ENCODE results near the gene CDK10.

Gene CDK10

DNA sequence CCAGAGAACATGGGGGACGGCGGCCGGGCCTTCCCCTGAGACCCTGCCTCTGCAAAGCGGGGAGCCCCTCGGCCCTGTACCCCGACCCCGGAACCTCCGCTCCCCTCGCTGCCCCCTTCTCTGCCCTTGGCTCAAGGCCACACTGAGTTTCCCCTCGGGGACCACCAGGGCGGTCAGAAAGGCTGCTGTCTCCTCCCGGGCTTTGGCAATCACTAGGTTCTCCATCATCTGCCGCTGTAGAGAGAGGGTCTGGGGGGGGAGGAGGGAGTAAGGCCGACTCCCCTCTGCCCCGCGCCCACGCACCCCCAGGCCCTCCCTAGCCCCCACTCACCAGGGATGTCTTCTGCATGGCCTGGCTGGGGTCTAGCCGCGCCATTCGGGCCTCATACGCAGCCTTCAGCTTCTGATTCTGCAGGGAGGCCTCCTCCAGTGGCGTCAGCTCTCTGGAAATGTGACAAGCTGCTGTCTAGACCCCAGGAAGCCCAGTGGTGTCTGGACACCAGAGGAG lies 25.8 kb downstream of the CDK10 start:
- no peak for DNase-seq (ENCODE audit: low spot score)

DNA sequence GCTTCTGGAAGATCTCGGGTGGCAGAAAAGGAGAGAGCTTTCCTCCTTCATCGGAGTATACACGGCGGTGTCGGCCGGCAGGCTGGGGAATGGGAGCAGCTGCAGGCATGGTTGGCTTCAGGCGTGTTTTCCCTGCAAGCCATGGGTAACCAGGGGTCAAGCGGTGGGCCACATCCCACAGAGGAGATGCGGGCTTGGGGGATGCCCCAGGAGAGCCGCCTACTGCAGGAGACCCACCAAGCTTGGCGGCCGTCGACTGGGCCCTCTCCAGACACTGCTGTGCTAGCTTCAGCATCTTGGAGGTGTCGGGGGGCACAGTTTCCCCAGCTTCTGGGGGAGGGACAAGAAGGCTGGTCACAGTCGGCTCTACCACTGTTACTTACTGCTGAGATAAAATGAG lies 30.0 kb downstream of the CDK10 start:
- no peak for DNase-seq (ENCODE audit: low spot score)

DNA sequence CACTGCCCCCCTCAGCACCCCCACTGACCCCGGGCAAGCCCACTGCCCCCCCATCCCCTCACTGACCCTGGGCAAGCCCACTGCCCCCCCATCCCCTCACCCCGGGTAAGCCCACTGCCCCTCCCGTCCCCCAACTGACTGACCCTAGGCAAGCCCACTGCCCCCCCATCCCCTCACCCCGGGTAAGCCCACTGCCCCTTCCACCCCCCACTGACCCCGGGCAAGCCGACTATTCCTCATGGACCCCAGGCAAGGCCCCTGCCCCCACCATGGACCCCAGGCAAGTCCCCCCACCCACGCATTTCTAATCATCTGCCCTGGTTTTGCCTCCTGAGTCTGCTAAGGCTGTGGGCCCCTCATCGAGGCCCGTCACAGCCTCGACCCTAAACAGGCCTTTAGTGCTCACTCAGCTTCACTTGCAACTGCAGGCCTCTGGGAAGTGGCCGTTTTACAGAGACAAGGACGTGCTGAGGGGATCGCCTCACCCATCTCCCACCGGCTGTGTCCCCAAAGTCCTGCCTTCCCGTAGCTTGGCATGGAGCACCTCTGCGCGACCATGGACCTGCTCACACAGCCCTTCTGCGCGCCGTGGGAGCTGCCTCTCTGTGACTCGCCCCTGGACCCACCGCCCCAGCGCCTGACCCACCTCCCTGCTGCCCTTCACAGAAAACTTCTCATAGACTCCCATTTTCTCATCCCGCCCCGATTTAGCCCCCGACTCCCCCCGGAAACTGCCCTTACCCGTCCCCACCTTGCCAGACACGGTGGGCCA lies 30.6 kb downstream of the CDK10 start:
- DNase-seq (ENCODE audit: low spot score), result no peak

DNA sequence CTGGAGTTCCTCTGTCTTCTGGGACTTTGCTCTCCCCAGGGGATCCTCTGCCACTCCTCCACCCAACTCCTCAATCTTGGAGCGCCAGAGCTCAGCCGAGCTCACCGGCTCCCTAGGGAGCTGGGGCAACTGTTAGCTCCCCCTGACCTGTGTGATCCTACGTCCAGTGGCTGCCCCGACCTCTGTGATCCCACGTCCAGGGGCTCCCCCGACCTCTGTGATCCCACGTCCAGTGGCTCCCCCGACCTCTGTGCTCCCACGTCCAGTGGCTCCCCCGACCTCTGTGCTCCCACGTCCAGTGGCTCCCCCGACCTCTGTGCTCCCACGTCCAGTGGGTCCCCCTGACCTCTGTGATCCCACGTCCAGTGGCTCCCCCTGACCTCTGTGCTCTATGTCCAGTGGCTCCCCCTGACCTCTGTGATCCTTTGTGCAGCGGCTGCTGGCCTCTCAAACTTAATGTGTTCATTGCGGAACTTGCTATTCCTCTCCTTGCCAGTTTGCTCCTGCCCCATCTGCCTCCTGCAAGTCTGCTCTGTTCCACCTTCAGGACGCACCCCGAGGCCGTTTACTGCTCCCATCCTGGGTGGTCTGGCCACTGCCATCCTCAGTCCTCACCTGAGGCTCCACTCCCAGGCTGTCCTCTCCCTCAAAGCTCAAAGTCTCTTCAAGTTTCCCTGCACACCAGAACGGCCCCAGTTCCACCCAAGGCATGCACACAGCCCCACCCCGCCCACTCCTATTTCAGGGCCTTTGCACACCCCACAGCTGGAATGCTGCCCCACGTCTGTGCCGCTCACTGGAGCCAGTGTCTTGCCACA lies 31.4 kb downstream of the CDK10 start:
- no peak for DNase-seq (ENCODE audit: low spot score)

DNA sequence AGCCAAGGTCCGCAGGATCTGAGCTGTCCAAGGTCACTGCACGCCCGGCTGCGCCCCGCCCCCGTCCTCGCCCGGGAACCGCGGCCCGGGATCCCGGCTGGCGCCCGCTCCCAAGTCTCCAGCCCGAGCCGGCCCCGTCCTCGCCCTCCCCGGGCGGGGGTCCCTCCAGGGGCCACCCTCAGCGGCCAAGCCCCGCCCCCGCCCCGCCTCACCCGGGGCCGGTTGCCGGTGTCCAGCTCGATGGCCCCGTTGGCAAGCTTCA lies 34.0 kb downstream of the CDK10 start:
- DNase-seq (ENCODE audit: low spot score), result no peak

DNA sequence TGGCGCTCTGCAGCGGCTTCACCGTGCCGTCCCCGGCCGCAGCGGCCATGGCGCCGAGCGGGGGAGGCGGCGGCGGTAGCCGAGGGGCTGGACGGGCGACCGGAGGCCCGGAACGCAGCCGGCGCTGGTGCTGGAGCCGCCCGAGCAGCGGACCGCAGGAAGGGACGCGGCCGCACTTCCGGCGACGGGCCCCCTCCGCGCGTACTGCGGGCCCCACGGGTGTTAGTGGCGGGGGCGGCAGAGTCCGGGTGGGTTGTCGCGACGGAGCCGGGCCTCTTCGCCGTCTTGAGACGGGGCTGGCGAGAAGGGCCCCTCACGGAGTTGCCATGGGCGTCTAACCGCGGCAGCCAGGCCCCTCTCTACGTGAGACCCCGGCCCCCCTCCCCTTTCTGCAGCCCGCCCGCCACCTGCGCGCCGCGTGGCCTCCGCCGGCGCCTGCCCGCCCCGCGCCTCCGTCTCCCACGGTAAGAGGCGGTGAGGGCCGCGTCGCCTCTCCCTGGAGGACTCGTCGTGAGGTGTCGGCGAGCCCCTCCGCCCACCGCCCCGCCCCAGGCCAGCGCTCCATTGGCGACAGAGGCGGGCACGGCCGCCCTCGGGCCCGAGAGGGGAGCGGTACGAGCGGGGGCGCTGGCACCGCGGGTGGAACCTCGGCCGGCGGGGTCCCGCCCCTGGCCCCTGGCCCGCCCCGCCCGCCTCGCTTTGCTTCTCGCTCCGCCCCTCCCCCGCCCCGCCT lies 34.5 kb downstream of the CDK10 start, which contains the start of the genes VPS9D1 and ZNF276:
TSS of gene VPS9D1 (minus strand) at position 86 of the 733 bp plus-strand sequence. CDS start at position 49, 37 bp downstream.
TSS of gene ZNF276 (plus strand) at position 725 of the 733 bp plus-strand sequence. CDS start 104 bp downstream, outside the sequence.
- DNase-seq (ENCODE audit: low spot score), result peak; percentile 83

DNA sequence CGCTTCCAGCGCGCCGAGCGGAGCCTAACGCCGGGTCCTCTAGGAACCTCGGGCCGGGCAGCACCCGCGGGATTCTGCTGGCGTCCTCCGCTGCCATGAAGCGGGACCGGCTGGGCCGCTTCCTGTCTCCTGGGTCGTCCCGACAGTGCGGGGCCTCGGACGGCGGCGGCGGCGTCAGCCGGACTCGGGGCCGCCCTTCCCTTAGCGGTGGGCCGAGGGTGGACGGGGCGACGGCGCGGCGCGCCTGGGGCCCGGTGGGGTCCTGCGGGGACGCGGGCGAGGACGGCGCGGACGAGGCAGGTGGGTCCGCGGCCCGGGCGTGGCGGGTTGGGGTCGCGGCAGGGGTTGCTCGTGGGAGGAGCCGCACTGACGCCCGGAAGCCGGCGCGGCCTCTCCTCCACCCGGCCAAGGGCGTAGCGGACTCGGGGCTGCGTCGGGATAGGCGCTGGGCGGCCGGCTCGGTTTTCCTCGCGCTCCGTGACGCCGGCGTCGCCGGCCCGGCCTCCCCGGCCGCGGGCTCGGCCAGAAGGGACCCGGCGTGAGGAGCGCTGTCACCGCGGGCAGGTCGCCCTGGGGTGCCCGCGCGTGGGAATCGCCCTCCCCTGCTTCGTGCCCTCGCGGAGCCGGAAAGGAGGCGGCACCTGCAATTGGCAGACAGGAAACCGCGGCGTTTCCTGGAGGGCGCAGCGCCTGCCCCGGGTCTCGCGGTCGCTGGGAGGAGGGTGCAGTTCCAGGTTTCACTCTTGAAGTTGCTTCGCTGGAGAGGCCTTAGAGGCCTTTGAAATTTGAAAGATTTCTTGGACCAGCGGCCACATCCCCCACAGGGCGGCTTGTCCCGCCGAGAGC lies 35.3 kb downstream of the CDK10 start:
- DNase-seq (ENCODE audit: low spot score), result peak; percentile 93

DNA sequence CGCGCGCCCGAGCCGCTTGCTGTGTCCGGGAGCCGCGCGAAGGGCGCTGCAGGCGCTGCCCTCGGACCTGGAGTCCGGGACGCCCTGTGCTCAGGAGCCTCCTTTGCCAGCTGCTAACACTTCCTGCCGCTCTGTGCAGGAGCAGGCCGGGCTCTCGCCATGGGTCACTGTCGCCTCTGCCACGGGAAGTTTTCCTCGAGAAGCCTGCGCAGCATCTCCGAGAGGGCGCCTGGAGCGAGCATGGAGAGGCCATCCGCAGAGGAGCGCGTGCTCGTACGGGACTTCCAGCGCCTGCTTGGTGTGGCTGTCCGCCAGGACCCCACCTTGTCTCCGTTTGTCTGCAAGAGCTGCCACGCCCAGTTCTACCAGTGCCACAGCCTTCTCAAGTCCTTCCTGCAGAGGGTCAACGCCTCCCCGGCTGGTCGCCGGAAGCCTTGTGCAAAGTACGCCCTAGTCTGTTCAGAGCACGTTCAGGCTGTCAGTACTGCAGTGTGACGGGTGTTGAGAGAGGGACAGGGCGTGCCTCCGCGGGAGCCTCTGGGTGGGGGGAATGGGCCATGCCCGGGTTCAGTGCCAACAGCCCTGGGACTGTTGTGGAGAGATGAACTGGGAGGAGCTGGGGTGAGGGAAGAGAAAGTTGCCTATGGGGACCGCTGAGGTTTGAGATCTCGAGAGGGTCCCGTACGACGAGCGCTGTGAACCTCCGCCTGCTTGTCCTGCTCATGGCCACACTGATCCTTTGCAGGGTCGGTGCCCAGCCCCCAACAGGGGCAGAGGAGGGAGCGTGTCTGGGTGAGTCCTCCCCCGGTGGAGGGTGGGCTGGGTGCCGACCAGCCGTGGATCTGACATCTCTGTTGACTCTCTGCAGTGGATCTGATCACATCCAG lies 36.1 kb downstream of the CDK10 start:
- peak; percentile 88 for DNase-seq (ENCODE audit: low spot score)

DNA sequence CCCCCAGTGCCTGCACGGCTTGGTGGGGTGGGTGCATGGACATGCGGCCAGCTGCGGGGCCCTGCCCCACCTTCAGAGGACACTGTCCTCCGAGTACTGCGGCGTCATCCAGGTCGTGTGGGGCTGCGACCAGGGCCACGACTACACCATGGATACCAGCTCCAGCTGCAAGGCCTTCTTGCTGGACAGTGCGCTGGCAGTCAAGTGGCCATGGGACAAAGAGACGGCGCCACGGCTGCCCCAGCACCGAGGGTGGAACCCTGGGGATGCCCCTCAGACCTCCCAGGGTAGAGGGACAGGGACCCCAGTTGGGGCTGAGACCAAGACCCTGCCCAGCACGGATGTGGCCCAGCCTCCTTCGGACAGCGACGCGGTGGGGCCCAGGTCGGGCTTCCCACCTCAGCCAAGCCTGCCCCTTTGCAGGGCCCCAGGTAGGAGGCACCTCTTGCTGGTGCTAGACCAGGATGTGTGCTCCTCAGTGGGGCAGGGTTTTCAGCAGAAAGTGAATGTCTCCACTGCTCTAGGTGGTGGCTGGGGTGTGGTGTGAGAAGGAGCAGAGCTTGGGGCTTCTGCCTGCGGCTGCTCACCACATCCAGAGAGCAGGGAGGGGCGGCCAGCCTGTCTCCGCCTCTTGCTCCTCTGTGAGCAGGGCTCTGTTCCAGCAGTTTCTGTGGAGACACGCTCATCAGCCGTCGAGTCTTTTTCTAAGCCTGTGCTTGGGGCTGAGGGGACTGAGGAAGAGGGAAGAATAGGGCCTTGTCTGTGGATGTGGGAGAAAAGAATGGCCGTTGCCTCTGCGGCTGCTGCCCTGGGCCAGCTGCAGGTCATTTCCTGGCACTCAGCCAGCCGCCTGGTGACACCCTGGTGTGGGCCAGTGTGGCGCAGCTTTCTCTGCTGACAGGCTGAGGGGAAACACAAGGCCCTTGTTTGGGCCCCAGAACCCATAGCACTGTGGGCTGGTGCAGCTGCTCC lies 37.1 kb downstream of the CDK10 start:
- DNase-seq (ENCODE audit: low spot score), result peak; percentile 88

DNA sequence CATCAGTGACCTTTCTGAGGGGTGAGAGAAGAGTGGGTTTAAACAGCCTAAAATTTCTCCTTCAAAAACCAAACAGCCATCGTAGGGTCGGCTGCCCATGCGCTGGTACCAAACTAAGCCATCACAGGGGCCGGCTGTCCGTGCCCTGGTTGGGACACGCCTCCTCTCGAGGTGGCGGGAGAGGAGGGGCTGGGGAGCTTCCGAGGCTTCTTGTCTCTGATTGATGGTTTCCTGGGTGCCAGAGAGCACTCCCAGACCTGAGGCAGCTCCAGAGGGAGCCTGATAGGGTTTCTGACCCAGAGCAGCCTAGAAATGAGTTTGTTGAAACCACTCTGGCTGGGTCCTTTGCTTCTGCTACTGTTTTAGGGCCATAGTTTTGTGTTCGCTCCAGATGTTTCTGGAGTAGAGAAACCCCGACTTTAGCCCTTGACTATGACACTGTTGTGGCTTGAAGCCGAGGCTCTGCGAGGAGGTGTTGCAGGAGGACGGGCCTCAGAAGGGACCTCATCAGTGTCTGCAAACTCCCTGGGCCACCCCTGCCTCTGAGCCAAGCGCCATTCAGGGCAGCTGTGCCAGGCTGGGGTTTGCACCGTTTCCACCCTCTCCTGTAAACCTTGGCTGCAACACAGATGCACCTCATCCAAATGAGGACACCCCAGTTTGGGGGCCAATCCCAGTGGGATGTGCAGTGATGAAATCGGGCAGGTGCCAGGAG lies 41.1 kb downstream of the CDK10 start:
- DNase-seq (ENCODE audit: low spot score), result no peak

DNA sequence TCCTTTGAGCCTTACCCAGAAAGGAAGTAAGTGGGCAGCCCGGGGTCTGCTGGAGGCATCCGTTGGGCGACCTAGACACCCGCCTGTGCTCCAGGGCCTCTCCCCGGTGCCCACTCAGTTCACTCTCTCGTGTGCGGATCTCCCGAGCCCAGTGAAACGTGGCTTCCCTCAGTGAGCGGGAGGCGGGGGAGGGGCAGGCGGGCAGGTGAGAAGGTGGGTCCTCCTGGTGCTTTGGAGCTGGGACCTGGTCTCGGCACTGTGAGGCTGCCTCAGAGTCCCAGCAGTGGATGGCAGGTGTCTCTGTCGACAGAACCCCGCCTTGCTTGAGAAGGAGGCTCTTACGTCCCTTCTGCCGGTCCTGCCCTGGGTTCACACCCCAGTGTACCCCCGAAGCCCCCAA lies 42.8 kb downstream of the CDK10 start:
- no peak for DNase-seq (ENCODE audit: low spot score)

DNA sequence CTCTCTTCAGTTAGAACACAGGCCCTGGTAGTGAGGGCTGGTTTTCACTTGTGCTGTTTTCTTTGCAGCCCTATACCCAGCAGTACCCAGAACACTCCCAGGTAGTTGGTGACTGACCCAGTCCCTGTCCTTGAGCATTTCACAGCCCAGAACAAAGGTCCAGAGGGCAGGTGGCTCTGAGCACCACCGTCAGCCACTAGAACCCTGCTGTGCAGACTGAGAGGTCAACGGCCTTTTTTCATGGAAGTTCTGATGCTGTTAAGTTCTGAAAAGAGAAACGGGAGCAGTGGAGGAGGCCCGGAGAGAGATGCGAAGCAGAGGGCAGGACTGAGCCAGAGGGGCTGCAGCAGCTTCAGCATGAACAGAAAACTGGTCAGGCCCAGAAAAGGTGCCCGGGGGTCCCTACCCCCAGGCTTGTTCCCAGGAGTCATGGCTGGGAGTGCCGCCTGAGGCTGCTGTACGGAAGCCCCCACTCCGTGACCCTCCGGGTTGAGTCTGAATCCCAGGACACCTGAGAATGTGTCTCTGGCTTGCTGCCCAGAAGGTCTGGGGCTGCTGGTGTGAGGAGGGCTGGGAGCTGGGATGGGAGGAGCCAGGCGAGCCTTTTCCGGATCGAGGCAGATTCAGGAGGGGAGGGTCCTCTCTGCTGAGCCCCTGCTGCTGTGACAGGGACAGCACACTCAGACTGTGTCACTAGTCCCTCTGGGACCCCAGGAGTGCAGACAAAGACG lies 43.5 kb downstream of the CDK10 start:
- DNase-seq (ENCODE audit: low spot score), result no peak

DNA sequence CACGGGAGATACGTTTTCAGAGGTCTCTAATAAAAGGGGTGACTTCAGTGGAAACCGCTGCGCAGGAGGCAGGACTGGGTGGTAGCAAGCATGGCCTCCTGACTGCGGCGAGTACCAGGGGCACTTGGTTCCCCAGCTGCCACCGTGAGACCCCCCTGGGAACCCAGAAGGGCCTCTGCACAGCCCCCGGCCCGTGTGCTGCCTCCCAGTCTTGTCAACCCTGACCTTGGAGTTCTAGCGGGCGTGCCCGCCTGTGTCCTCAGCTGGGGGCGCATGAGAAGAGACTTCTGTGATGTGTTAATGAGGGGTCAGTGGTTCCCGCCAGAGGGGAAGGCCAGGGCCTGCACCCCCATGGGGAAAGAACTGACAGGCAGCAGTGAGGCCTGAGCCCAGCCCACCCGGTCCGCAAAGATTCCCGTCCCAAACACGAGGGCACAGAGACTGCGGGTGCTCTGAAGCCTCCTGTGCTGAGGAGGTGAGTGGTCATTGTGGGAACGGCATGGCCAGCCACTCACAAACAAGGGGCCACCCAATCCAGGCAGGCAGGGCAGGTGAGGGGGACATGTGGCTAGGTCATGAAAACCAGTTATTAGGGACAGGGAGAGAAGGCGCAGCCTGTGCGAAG lies 44.2 kb downstream of the CDK10 start:
- no peak for DNase-seq (ENCODE audit: low spot score)

DNA sequence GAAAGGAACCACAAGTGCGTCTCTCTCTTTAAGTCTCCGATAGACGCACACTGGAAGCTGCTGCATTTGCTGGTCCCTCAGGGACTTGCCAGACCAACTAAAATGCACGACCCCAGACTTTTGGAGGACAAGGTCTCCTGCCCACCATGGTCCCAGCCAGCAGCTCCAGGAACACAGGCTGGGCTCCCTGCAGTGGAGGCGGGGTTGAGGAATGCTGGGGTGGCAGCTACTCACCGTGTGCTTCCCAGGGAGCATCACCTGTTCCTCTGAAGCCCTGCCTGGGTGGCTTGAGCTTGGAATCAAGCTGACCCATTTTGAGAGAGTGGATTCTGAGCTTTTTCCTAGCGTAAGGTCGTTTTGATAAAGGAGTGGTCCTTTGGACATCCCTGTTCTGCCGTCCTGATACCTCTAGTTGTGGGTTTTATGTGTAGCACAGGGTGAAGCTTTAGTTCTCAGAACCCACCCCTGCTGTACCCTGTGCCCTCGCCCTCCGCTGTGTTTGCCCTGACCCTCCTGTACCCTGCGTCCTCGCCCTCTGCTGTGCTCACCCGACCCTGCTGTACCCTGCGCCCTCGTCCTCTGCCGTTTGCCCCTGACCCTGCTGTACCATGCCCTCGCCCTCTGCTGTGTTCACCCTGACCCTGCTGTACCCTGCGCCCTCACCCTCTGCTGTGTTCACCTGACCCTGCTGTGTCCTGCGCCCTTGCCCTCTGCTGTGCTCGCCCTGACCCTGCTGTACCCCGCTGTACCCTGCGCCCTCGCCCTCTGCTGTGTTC lies 45.8 kb downstream of the CDK10 start:
- no peak for DNase-seq (ENCODE audit: low spot score)

DNA sequence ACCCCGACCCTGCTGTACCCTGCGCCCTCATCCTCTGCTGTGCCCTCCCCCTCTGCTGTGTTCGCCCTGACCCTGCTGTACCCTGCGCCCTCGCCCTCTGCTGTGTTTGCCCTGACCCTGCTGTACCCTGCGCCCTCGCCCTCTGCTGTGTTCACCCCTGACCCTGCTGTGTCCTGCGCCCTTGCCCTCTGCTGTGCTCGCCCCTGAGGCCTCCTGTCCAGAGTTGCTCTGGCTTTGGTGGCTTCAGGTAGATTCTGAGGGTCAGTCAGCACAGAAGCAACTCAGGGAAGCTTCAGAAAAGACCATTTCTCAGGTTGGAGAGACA lies 46.4 kb downstream of the CDK10 start:
- no peak for DNase-seq (ENCODE audit: low spot score)

DNA sequence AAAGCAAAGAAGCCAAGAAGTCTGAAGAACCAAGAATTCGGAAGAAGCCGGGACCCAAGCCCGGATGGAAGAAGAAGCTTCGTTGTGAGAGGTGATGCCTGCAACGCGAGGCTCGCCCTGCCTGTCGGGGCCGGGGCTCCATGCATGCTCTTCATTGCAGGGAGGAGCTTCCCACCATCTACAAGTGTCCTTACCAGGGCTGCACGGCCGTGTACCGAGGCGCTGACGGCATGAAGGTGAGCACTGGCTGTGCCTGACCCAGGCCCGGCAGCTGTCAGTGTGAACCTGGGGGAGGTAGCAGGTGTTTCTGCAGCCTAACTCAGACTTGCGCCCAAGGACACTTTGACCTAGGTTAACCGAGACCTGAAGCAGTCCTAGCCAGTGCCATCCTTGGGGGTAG lies 46.8 kb downstream of the CDK10 start:
- DNase-seq (ENCODE audit: low spot score), result no peak

DNA sequence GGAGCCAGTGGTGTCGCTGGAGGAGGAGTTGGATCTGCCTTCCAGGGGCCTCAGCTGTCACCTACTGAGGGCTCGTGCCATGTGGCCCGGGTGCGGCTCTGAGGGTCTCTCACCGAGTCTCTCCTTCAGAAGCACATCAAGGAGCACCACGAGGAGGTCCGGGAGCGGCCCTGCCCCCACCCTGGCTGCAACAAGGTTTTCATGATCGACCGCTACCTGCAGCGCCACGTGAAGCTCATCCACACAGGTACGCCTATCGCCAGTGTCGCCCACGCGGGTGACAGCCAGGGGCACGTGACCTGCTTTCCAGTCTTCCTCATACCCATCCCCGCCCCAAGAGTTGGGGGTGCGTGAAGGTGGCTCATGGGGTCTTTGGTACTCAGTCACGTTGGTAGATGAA lies 47.3 kb downstream of the CDK10 start:
- no peak for DNase-seq (ENCODE audit: low spot score)

All from CD4-positive, alpha-beta T cell treated with Interleukin-15 for 4 hours (primary cell).